GM12891 (cell line): ENCODE measurements around the gene GSPT1.

Experiments used
- PAX5 ChIP-seq: IDR thresholded peaks from 2 replicates; pipeline ENCODE4 v1.6.1; 2011; ENCODE audit warnings: low read length, moderate library complexity, mild to moderate bottlenecking; ENCODE audit not compliant: insufficient read depth, severe bottlenecking
- POLR2A ChIP-seq: IDR thresholded peaks from 2 replicates; pipeline ENCODE4 v1.6.1; 2011; ENCODE audit warnings: low read depth, low read length, control low read depth
- TAF1 ChIP-seq: IDR thresholded peaks from 2 replicates; pipeline ENCODE4 v1.6.1; 2011; ENCODE audit warnings: low read depth, low read length, control low read depth

DNA sequence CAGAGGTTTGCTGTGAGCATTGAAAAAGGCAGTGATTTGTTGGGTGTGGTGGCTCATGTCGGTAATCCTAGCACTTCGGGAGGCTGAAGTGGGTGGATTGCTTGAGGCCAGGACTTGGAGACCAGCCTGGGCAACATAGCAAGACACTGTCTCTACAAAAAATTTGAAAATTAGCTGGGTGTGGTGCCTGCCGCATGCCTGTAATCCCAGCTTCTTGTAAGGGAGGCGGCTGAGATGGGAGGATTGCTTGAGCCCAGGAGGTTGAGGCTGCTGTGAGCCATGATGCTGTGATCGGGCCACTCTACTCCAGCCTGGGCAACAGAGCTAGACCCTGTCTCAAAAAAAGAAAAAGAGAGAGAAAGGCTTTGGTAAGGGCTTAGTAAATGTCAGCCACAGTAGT is 33.1 kb upstream of the GSPT1 start:
- TF ChIP-seq POLR2A (no peak), TAF1 (no peak), PAX5 (no peak)
